Hepatocyte (in vitro differentiated cells): ENCODE data around the gene ANGPTL7. TPM values are rescaled to one million over a fixed set of nuclear protein-coding genes. Genes with fewer than 3 reads are reported as not detected.

Experiments used
- DNase-seq: peaks from one replicate; pipeline ENCODE4 v3.0.0-alpha.2; 2016; ENCODE audit warnings: low spot score
- H2AFZ ChIP-seq: fragments of 200-600 bp; sonication (generic); 2 replicates; pipeline ENCODE4 v1.6.0; 2016; ENCODE audit warnings: antibody characterized with exemption, mild to moderate bottlenecking
- H3K27ac ChIP-seq: fragments of 200-600 bp; sonication (generic); 2 replicates; pipeline ENCODE4 v1.5.1; 2016; ENCODE audit warnings: mild to moderate bottlenecking
- H3K27me3 ChIP-seq: fragments of 200-600 bp; sonication (generic); 2 replicates; pipeline ENCODE4 v1.6.1; 2016
- H3K36me3 ChIP-seq: fragments of 200-600 bp; sonication (generic); replicated peaks from 2 replicates; pipeline ENCODE4 v1.5.1; 2016; ENCODE audit warnings: low read depth; ENCODE audit not compliant: insufficient read depth
- H3K4me1 ChIP-seq: fragments of 200-600 bp; sonication (generic); 2 replicates; pipeline ENCODE4 v1.5.1; 2016; ENCODE audit warnings: mild to moderate bottlenecking, moderate library complexity; ENCODE audit not compliant: insufficient read depth
- H3K4me2 ChIP-seq: fragments of 200-600 bp; sonication (generic); 2 replicates; pipeline ENCODE4 v1.6.0; 2016
- H3K4me3 ChIP-seq: fragments of 200-600 bp; sonication (generic); 2 replicates; pipeline ENCODE4 v1.5.1; 2016; ENCODE audit warnings: mild to moderate bottlenecking
- H3K79me2 ChIP-seq: fragments of 200-600 bp; sonication (generic); 2 replicates; pipeline ENCODE4 v1.6.0; 2017; ENCODE audit warnings: mild to moderate bottlenecking
- H3K9me2 ChIP-seq: fragments of 200-600 bp; sonication (generic); replicated peaks from 2 replicates; pipeline ENCODE4 v1.6.0; 2017; ENCODE audit warnings: mild to moderate bottlenecking; ENCODE audit not compliant: insufficient read depth
- H3K9me3 ChIP-seq: fragments of 200-600 bp; sonication (generic); 2 replicates; pipeline ENCODE4 v1.5.1; 2016; ENCODE audit warnings: low read depth, mild to moderate bottlenecking
- H4K20me1 ChIP-seq: fragments of 200-600 bp; sonication (generic); 2 replicates; pipeline ENCODE4 v1.6.0; 2016; ENCODE audit warnings: mild to moderate bottlenecking; ENCODE audit not compliant: insufficient read depth, poor library complexity, severe bottlenecking
- EZH2 ChIP-seq: fragments of 200-600 bp; sonication (generic); IDR thresholded peaks from 2 replicates; pipeline ENCODE4 v1.6.1; 2016; ENCODE audit warnings: antibody characterized with exemption, mild to moderate bottlenecking, borderline replicate concordance
- EZH2phosphoT487 ChIP-seq: fragments of 200-600 bp; sonication (generic); IDR thresholded peaks from one replicate; pipeline ENCODE4 v1.6.1; 2018; ENCODE audit warnings: antibody characterized with exemption, mild to moderate bottlenecking, low read depth, moderate library complexity; ENCODE audit not compliant: unreplicated experiment, severe bottlenecking
- WGBS: methylation state at CpG from one replicate; pipeline ENCODE4 v1.1.6; 2016; ENCODE audit warnings: low lambda C conversion rate; ENCODE audit errors: missing lambda C conversion rate; 5-methylcytosine and 5-hydroxymethylcytosine counted together
- polyA plus RNA-seq: library from polyadenylated mRNA; unstranded; fragments of >200 nt; fragmentation: Nextera tagmentation; extraction: Ambion mirVana; gene quantifications from 2 replicates; pipeline ENCODE4 v1.2.1, GENCODE V29; 2016
- total RNA-seq: library from RNA; depleted of rRNA; stranded (reverse); fragments of >200 nt; gene quantifications from 2 replicates; pipeline ENCODE4 v1.2.3, GENCODE V29; 2014
- TF ChIP-seq, protein P1 (sequence below): fragments of 200-600 bp; sonication (generic); IDR thresholded peaks from 2 replicates; pipeline ENCODE4 v1.5.1; 2016; ENCODE audit warnings: antibody characterized with exemption, mild to moderate bottlenecking; ENCODE audit not compliant: poor library complexity

The ANGPTL7 gene, protein sequence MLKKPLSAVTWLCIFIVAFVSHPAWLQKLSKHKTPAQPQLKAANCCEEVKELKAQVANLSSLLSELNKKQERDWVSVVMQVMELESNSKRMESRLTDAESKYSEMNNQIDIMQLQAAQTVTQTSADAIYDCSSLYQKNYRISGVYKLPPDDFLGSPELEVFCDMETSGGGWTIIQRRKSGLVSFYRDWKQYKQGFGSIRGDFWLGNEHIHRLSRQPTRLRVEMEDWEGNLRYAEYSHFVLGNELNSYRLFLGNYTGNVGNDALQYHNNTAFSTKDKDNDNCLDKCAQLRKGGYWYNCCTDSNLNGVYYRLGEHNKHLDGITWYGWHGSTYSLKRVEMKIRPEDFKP
- total RNA-seq (19.7 and 25.6 TPM in 2 replicates), polyA plus RNA-seq (37.2 and 50.5 TPM in 2 replicates)

DNA sequence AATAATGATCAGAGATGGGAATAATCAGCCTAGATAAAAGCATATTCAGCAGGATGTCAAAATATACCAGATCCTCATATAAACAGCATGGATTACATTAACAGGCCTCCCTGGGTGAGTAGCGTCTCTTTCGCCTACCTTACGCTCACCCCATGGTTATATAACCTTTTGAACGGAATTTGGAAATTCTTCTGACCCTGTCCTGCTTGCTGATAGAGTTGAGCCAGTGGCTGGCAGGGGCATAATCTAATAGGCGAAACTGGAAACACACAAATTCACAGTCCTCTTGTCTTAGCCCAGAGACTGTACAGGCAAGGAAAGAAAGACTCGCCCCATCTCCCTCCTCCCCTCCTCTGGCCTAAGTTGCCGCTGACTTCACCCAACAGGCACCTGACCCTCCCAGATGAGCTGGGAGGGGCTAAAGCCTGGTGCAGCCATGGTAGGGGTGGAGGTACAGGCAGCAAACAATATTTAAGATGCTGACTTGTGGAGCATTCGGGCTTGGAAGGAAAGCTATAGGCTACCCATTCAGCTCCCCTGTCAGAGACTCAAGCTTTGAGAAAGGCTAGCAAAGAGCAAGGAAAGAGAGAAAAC, at the start of gene ANGPTL7:
TSS of gene ANGPTL7 (plus strand) at position 498 of the 594 bp plus-strand sequence. CDS start 225 bp downstream, outside the sequence.
- Histone ChIP-seq H3K27me3 (no peaks in the 10 kb centered on the region), H3K4me1 (no peaks in the 10 kb centered on the region), H3K27ac (peak within 1 kb of the TSS; percentile 64), H3K4me2 (no peak within 1 kb of the TSS), H4K20me1 (no peaks in the 10 kb centered on the region), H3K4me3 (no peak within 1 kb of the TSS), H2AFZ (no peak within 1 kb of the TSS), H3K79me2 (no peaks in the 10 kb centered on the region), H3K36me3 (no peaks in the 10 kb centered on the region), H3K9me2 (no peaks in the 10 kb centered on the region), H3K9me3 (no peaks in the 10 kb centered on the region)
- peak; percentile 9 for DNase-seq
- 90% methylated on average over 8 of the region's 8 CpGs for WGBS
- TF ChIP-seq EZH2phosphoT487: no peak
- no peak for TF ChIP-seq EZH2
- TF ChIP-seq, protein P1, sequence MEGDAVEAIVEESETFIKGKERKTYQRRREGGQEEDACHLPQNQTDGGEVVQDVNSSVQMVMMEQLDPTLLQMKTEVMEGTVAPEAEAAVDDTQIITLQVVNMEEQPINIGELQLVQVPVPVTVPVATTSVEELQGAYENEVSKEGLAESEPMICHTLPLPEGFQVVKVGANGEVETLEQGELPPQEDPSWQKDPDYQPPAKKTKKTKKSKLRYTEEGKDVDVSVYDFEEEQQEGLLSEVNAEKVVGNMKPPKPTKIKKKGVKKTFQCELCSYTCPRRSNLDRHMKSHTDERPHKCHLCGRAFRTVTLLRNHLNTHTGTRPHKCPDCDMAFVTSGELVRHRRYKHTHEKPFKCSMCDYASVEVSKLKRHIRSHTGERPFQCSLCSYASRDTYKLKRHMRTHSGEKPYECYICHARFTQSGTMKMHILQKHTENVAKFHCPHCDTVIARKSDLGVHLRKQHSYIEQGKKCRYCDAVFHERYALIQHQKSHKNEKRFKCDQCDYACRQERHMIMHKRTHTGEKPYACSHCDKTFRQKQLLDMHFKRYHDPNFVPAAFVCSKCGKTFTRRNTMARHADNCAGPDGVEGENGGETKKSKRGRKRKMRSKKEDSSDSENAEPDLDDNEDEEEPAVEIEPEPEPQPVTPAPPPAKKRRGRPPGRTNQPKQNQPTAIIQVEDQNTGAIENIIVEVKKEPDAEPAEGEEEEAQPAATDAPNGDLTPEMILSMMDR: no peak

DNA sequence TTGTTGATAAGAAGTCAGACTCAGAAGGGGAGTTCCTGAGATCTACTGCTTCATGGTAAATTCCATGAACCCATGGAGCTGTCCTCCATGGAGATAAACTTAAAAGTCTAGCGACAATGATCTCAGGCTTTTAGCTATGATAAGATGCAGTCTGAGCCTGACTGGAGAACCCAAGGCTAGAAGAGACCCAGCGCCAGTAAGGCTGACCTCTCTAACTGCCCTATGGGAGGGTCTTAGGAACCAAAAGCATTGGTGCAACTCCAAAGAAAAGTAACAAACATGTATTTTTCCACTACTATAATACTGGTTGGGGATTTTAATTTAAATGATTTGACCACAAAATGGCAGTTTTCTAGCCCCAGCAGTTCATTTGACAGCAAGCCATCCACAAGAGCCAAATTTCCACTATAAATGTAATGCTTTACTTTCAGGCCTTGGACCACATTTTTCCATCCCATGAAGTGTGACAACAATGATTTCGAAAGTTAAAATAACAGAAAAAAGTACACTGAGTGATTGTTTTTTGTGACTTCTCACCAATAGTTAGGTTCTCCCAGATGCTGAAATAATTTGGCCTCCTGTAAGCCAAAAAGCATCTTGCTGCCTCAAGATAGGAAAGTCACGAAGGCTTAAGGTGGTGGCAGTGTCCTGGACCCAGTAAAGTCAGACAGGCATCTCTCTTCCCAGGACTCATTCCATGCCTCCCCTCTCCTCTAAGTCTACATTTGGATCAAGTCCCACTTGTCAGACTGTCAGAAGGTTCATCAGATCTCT, 46.4 kb upstream of the ANGPTL7 start:
- Histone ChIP-seq H3K36me3 (no peaks in the 10 kb centered on the region), H4K20me1 (no peaks in the 10 kb centered on the region), H3K4me2 (no peak overlapping the region), H2AFZ (no peak overlapping the region), H3K27ac (no peak overlapping the region), H3K27me3 (no peaks in the 10 kb centered on the region), H3K4me3 (no peak overlapping the region), H3K4me1 (no peaks in the 10 kb centered on the region), H3K79me2 (no peaks in the 10 kb centered on the region), H3K9me3 (no peaks in the 10 kb centered on the region), H3K9me2 (no peaks in the 10 kb centered on the region)
- 93% methylated on average over 4 of the region's 4 CpGs for WGBS
- TF ChIP-seq EZH2phosphoT487 (no peak), EZH2 (no peak)
- TF ChIP-seq, protein P1: no peak
- no peak for DNase-seq

DNA sequence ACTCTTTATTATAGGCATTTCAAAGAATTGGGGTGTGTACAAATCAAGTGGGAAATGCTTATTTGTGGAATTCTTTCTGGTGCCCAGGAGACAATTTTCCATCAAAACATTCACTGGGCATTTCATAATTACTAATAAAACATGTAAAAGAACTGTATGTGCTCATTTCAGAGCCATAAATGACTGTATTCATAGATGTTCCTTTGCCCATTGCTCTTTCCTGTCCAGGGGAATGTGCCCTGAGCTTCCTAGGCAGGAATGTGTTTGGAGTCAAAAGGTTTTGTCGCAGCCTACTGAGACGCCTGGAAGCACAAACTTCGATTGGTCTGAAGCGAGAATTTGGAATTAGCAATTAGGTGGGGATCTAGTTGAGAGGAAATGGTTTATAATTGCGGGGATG, 45.8 kb upstream of the ANGPTL7 start:
- Histone ChIP-seq H3K4me3 (no peak overlapping the region), H3K36me3 (no peaks in the 10 kb centered on the region), H2AFZ (no peak overlapping the region), H4K20me1 (no peaks in the 10 kb centered on the region), H3K79me2 (no peaks in the 10 kb centered on the region), H3K4me2 (no peak overlapping the region), H3K9me3 (no peaks in the 10 kb centered on the region), H3K27me3 (no peaks in the 10 kb centered on the region), H3K9me2 (no peaks in the 10 kb centered on the region), H3K4me1 (no peaks in the 10 kb centered on the region), H3K27ac (peak overlapping the region; percentile 55)
- TF ChIP-seq, protein P1: no peak
- no peak for TF ChIP-seq EZH2phosphoT487
- WGBS: 93% methylated on average over 5 of the region's 5 CpGs
- no peak for DNase-seq
